IMR-90 (cell line): Measurements from ENCODE around the gene ZMYM2. TPM values are rescaled to one million over a fixed set of nuclear protein-coding genes. Genes with fewer than 3 reads are reported as not detected.

ENCODE experiments used
- ATAC-seq: fragments of 200-7000 bp; cut with Tn5 transposase; 2 replicates; pipeline ENCODE4 v1.9.1; 2020; ENCODE audit warnings: low read depth, mild to moderate bottlenecking, moderate library complexity
- BruUV-seq: library from RNA; stranded (reverse); fragments of 400-500 nt; replicated peaks from 2 replicates; lab custom pipeline; 2021; lab: Mats Ljungman, UMichigan
- CTCF ChIA-PET: fragments of 300-600 bp; formaldehyde crosslinking; extraction: SDS; loops from one replicate; lab custom pipeline; 2021; ENCODE audit warnings: antibody characterized with exemption; lab: Yijun Ruan, JAX
- POLR2A ChIA-PET: fragments of 300-600 bp; sonication (Branson Sonifier 250); formaldehyde crosslinking; loops from one replicate; lab custom pipeline; 2022; ENCODE audit warnings: antibody characterized with exemption; ENCODE audit not compliant: unreplicated experiment; lab: Charles Lee
- DNase-seq: peaks from one replicate; pipeline ENCODE4 v3.0.0; 2013
- H2AFZ ChIP-seq: replicated peaks from 2 replicates; pipeline ENCODE3; 2013; ENCODE audit warnings: low read length, mild to moderate bottlenecking; ENCODE audit not compliant: poor library complexity
- H2AK5ac ChIP-seq: 2 replicates; pipeline ENCODE4 v1.6.1; 2013; ENCODE audit warnings: low read depth, low read length, inconsistent platforms
- H2AK9ac ChIP-seq: replicated peaks from 2 replicates; pipeline ENCODE3; 2013; ENCODE audit warnings: mild to moderate bottlenecking, low read depth, low read length, moderate library complexity; ENCODE audit not compliant: poor library complexity
- H2BK120ac ChIP-seq: 2 replicates; pipeline ENCODE4 v1.6.1; 2013; ENCODE audit warnings: low read depth, low read length, inconsistent platforms
- H2BK15ac ChIP-seq: 3 replicates; pipeline ENCODE4 v1.6.1; 2013; ENCODE audit warnings: low read depth, low read length, inconsistent platforms
- H2BK20ac ChIP-seq: 2 replicates; pipeline ENCODE4 v1.6.1; 2013; ENCODE audit warnings: low read depth, mild to moderate bottlenecking, inconsistent platforms, low read length, moderate library complexity
- H2BK5ac ChIP-seq: 2 replicates; pipeline ENCODE4 v1.6.1; 2013; ENCODE audit warnings: mild to moderate bottlenecking, low read depth, low read length, inconsistent platforms; ENCODE audit not compliant: poor library complexity, severe bottlenecking
- H3K14ac ChIP-seq: replicated peaks from 2 replicates; pipeline ENCODE4 v1.6.1; 2013; ENCODE audit warnings: low read depth, low read length, inconsistent platforms
- H3K18ac ChIP-seq: 2 replicates; pipeline ENCODE4 v1.6.1; 2013; ENCODE audit warnings: low read depth, low read length, control low read depth
- H3K23ac ChIP-seq: 2 replicates; pipeline ENCODE4 v1.6.1; 2013; ENCODE audit warnings: low read depth, low read length, inconsistent platforms
- H3K27ac ChIP-seq: 2 replicates; pipeline ENCODE4 v1.5.1; 2013; ENCODE audit warnings: mild to moderate bottlenecking, control low read depth, low read length; ENCODE audit not compliant: insufficient read depth
- H3K27me3 ChIP-seq: 2 replicates; pipeline ENCODE4 v1.6.1; 2013; ENCODE audit warnings: low read length; ENCODE audit not compliant: control insufficient read depth, insufficient read depth
- H3K36me3 ChIP-seq: 2 replicates; pipeline ENCODE4 v1.6.1; 2013; ENCODE audit warnings: low read length, mixed read lengths; ENCODE audit not compliant: control insufficient read depth, insufficient read depth
- H3K4ac ChIP-seq: 2 replicates; pipeline ENCODE4 v1.6.1; 2013; ENCODE audit warnings: low read depth, low read length, inconsistent platforms
- H3K4me1 ChIP-seq: 2 replicates; pipeline ENCODE4 v1.6.1; 2013; ENCODE audit warnings: low read length, mixed read lengths; ENCODE audit not compliant: control insufficient read depth, insufficient read depth
- H3K4me2 ChIP-seq: 2 replicates; pipeline ENCODE4 v1.6.1; 2013; ENCODE audit warnings: low read depth, mild to moderate bottlenecking, control low read depth, low read length, moderate library complexity
- H3K4me3 ChIP-seq: 2 replicates; pipeline ENCODE4 v1.5.1; 2013; ENCODE audit warnings: low read depth, mild to moderate bottlenecking, control low read depth, low read length, moderate library complexity; ENCODE audit not compliant: insufficient read depth
- H3K56ac ChIP-seq: 2 replicates; pipeline ENCODE4 v1.6.1; 2013; ENCODE audit warnings: low read length, inconsistent platforms; ENCODE audit not compliant: insufficient read depth; ENCODE audit errors: extremely low read depth
- H3K79me1 ChIP-seq, 2 experiments: 2 replicates each; pipeline ENCODE4 v1.6.1; 2013; ENCODE audit warnings: low read length in 2 of 2, inconsistent platforms in 1 of 2, low read depth in 1 of 2
- H3K9ac ChIP-seq: 2 replicates; pipeline ENCODE4 v1.6.1; 2013; ENCODE audit warnings: low read depth, low read length, control low read depth
- H3K9me1 ChIP-seq: 2 replicates; pipeline ENCODE4 v1.6.1; 2013; ENCODE audit warnings: low read length, inconsistent platforms; ENCODE audit not compliant: insufficient read depth
- H3K9me3 ChIP-seq: 2 replicates; pipeline ENCODE4 v1.6.1; 2013; ENCODE audit warnings: low read length; ENCODE audit not compliant: control insufficient read depth, insufficient read depth
- H4K20me1 ChIP-seq: 2 replicates; pipeline ENCODE4 v1.6.1; 2013; ENCODE audit warnings: low read length, inconsistent platforms; ENCODE audit not compliant: insufficient read depth
- H4K5ac ChIP-seq: 2 replicates; pipeline ENCODE4 v1.6.1; 2013; ENCODE audit warnings: mild to moderate bottlenecking, low read depth, low read length, control low read depth
- H4K8ac ChIP-seq, 2 experiments: 2 replicates each; pipeline ENCODE4 v1.6.1; 2013; ENCODE audit warnings: low read depth in 2 of 2, low read length in 2 of 2, control low read depth in 1 of 2, inconsistent platforms in 1 of 2
- H4K91ac ChIP-seq: 2 replicates; pipeline ENCODE4 v1.6.1; 2013; ENCODE audit warnings: low read depth, low read length, inconsistent platforms; ENCODE audit not compliant: insufficient read depth
- CEBPB ChIP-seq: IDR thresholded peaks from 2 replicates; pipeline ENCODE4 v1.6.1; 2012; ENCODE audit warnings: low read depth, low read length, improper control_type of control experiment
- MAFK ChIP-seq: IDR thresholded peaks from 2 replicates; pipeline ENCODE4 v1.6.1; 2012; ENCODE audit warnings: low read depth, low read length, improper control_type of control experiment
- MXI1 ChIP-seq: IDR thresholded peaks from 2 replicates; pipeline ENCODE4 v1.6.1; 2012; ENCODE audit warnings: low read depth, mild to moderate bottlenecking, low read length, moderate library complexity, borderline replicate concordance
- WGBS, 2 experiments: methylation state at CpG; one replicate each; pipeline versions ENCODE4 v1.1.5 to v1.1.7; 2013; ENCODE audit warnings: missing lambda C conversion rate in 2 of 2; ENCODE audit not compliant: insufficient read length in 1 of 2; ENCODE audit errors: extremely low coverage in 2 of 2; 5-methylcytosine and 5-hydroxymethylcytosine counted together
- dilution Hi-C: fragments of 300-500 bp; cut with HindIII; formaldehyde crosslinking; loops from one replicate; pipeline ENCODE4 v1.14.3; 2018; ENCODE audit warnings: low sequenced_read_pairs; ENCODE audit not compliant: unreplicated experiment
- in situ Hi-C: fragments of 300-500 bp; cut with MboI; formaldehyde crosslinking; loops from 3 replicates; pipeline ENCODE4 v1.14.3; 2019; ENCODE audit warnings: low sequenced_read_pairs, inconsistent platforms, mixed read lengths
- intact Hi-C: fragments of 100-400 bp; cut with micrococcal nuclease; formaldehyde crosslinking; loops from 2 replicates; pipeline ENCODE4 v1.10.0; 2022
- polyA plus RNA-seq, 3 experiments: library from polyadenylated mRNA; depleted of rRNA; stranded (reverse); fragments of >200 nt; gene quantifications; 2 replicates each; pipeline ENCODE4 v1.2.3, GENCODE V29; 2012; ENCODE audit warnings: low replicate concordance in 1 of 3
- total RNA-seq: library from RNA; depleted of rRNA; stranded (reverse); fragments of >200 nt; gene quantifications from 2 replicates; pipeline ENCODE4 v1.2.3, GENCODE V29; 2012

The ZMYM2 gene
- total and polyA plus RNA-seq, 2 of the 4 experiments (the other 2 are of a cell fraction), result 15.7 to 51.1 TPM

- ChIA-PET CTCF (no interaction called here), POLR2A (no interaction called here)
- Histone ChIP-seq H3K27ac (no peak overlapping the region), H3K4me3 (no peak overlapping the region), H4K91ac (no peak overlapping the region), H4K20me1 (no peaks in the 10 kb centered on the region), H3K27me3 (no peaks in the 10 kb centered on the region), H3K9ac (no peak overlapping the region), H2BK20ac (no peak overlapping the region), H3K9me1 (peaks cover 5% of the 10 kb centered on the region; the same call in 1 of the 2 replicates), H2AFZ (no peak overlapping the region), H3K36me3 (peaks cover 21% of the 10 kb centered on the region), H4K8ac (no peak overlapping the region), H3K79me1 (peaks cover 8 to 10% of the 10 kb centered on the region in 2 experiments; a peak in 3 of 4 replicates), H3K4me2 (no peak overlapping the region), H3K56ac (no peak overlapping the region), H2BK120ac (no peak overlapping the region), H3K9me3 (no peaks in the 10 kb centered on the region), H4K5ac (no peak overlapping the region), H3K23ac (no peak overlapping the region), H3K4me1 (no peaks in the 10 kb centered on the region; the same call in 1 of the 2 replicates), H3K4ac (no peak overlapping the region), H2BK5ac (no peak overlapping the region), H2AK9ac (no peak overlapping the region), H3K18ac (no peak overlapping the region), H2BK15ac (no peak overlapping the region), H2AK5ac (no peak overlapping the region), H3K14ac (no peak overlapping the region)
- BruUV-seq, result no TSS peak
- dilution Hi-C loops, result no loop called here
- ATAC-seq (no peak), DNase-seq (no peak)
- intact Hi-C loops, result no loop called here
- no CpG with 5 or more reads among the region's 2 CpGs for WGBS, 2 experiments
- in situ Hi-C loops, result no loop called here
- TF ChIP-seq MXI1 (no peak), MAFK (no peak), CEBPB (0 out of 2 replicates have a peak, but pooled peaks have one; percentile 11)
Measured at GRCh38 chr13:20073775-20074174, 115.2 kb downstream of the ZMYM2 start.
